Parathyroid adenoma (tissue), 2 donors: Measurements from ENCODE around the gene MB21D2.

Source experiments
- H2AFZ ChIP-seq: fragments of 300-600 bp; sonication (generic); one replicate; pipeline ENCODE4 v1.7.0; 2017; ENCODE audit warnings: antibody characterized with exemption, mild to moderate bottlenecking
- H3K27ac ChIP-seq: fragments of 300-600 bp; sonication (generic); one replicate; pipeline ENCODE4 v1.7.0; 2017
- H3K27me3 ChIP-seq: fragments of 300-600 bp; sonication (generic); one replicate; pipeline ENCODE4 v1.7.0; 2017; ENCODE audit warnings: low read length; ENCODE audit not compliant: control insufficient read depth, insufficient read depth
- H3K36me3 ChIP-seq: fragments of 300-600 bp; sonication (generic); one replicate; pipeline ENCODE4 v1.7.0; 2017; ENCODE audit warnings: low read length; ENCODE audit not compliant: control insufficient read depth, insufficient read depth
- H3K4me1 ChIP-seq: fragments of 300-600 bp; sonication (generic); one replicate; pipeline ENCODE4 v1.7.0; 2017; ENCODE audit warnings: control low read depth
- H3K4me2 ChIP-seq: fragments of 300-600 bp; sonication (generic); one replicate; pipeline ENCODE4 v1.7.0; 2017; ENCODE audit warnings: low read length
- H3K4me3 ChIP-seq: fragments of 300-600 bp; sonication (generic); one replicate; pipeline ENCODE4 v1.7.0; 2017; ENCODE audit warnings: low read depth, low read length
- H3K79me2 ChIP-seq: fragments of 300-600 bp; sonication (generic); one replicate; pipeline ENCODE4 v1.7.0; 2017; ENCODE audit warnings: control low read depth
- H3K9ac ChIP-seq: fragments of 300-600 bp; sonication (generic); one replicate; pipeline ENCODE4 v1.7.0; 2017; ENCODE audit warnings: mild to moderate bottlenecking
- H3K9me3 ChIP-seq: fragments of 300-600 bp; sonication (generic); one replicate; pipeline ENCODE4 v1.7.0; 2017; ENCODE audit warnings: low read length; ENCODE audit not compliant: control insufficient read depth
- CTCF ChIP-seq: fragments of 300-600 bp; sonication (generic); IDR thresholded peaks from one replicate; pipeline ENCODE4 v1.7.0; 2017; ENCODE audit warnings: antibody characterized with exemption, mild to moderate bottlenecking
- donor health status: primary hyperparathyroidism.

Gene MB21D2

GRCh38 chr3:192833177-192833890 lies 84.3 kb downstream of the MB21D2 start:
- Histone ChIP-seq H2AFZ (no peak overlapping the region), H3K27ac (no peak overlapping the region), H3K79me2 (no peaks in the 10 kb centered on the region), H3K27me3 (no peaks in the 10 kb centered on the region), H3K4me1 (no peaks in the 10 kb centered on the region), H3K4me2 (no peak overlapping the region), H3K36me3 (no peaks in the 10 kb centered on the region), H3K9ac (no peak overlapping the region), H3K9me3 (no peaks in the 10 kb centered on the region), H3K4me3 (no peak overlapping the region)
- no peak for TF ChIP-seq CTCF

GRCh38 chr3:192831801-192832347 lies 85.8 kb downstream of the MB21D2 start:
- Histone ChIP-seq H3K27ac (no peak overlapping the region), H3K4me1 (no peaks in the 10 kb centered on the region), H3K36me3 (no peaks in the 10 kb centered on the region), H3K79me2 (no peaks in the 10 kb centered on the region), H3K4me2 (no peak overlapping the region), H3K4me3 (no peak overlapping the region), H2AFZ (no peak overlapping the region), H3K9ac (no peak overlapping the region), H3K9me3 (no peaks in the 10 kb centered on the region), H3K27me3 (no peaks in the 10 kb centered on the region)
- TF ChIP-seq CTCF = no peak

GRCh38 chr3:192831111-192831644 lies 86.5 kb downstream of the MB21D2 start:
- Histone ChIP-seq H3K27ac (no peak overlapping the region), H3K4me2 (no peak overlapping the region), H2AFZ (no peak overlapping the region), H3K4me1 (no peaks in the 10 kb centered on the region), H3K79me2 (no peaks in the 10 kb centered on the region), H3K27me3 (no peaks in the 10 kb centered on the region), H3K4me3 (no peak overlapping the region), H3K9ac (no peak overlapping the region), H3K9me3 (no peaks in the 10 kb centered on the region), H3K36me3 (no peaks in the 10 kb centered on the region)
- no peak for TF ChIP-seq CTCF

GRCh38 chr3:192830291-192831110 lies 87.2 kb downstream of the MB21D2 start:
- Histone ChIP-seq H3K4me2 (no peak overlapping the region), H3K36me3 (no peaks in the 10 kb centered on the region), H2AFZ (no peak overlapping the region), H3K4me1 (no peaks in the 10 kb centered on the region), H3K79me2 (no peaks in the 10 kb centered on the region), H3K9me3 (no peaks in the 10 kb centered on the region), H3K27ac (no peak overlapping the region), H3K9ac (no peak overlapping the region), H3K27me3 (no peaks in the 10 kb centered on the region), H3K4me3 (no peak overlapping the region)
- TF ChIP-seq CTCF = no peak
